Pulmonary artery endothelial cell (primary cell): Measurements from ENCODE around the gene METAP1D. TPM values are rescaled to one million over a fixed set of nuclear protein-coding genes. Genes with fewer than 3 reads are reported as not detected.
"Not testable (repeated sequence)": the region's sequence is repeated elsewhere in the genome, so short reads cannot be mapped to it uniquely, and the experiment has no call there.

ENCODE experiments used
- DNase-seq: peaks from one replicate; pipeline ENCODE4 v3.0.0-alpha.2; 2011; ENCODE audit warnings: low read depth, low spot score
- total RNA-seq: library from RNA; depleted of rRNA; stranded (reverse); fragments of >200 nt; gene quantifications from 2 replicates; pipeline ENCODE4 v1.2.3, GENCODE V29; 2014

The METAP1D gene
- total RNA-seq, 1 donor from 2014 or later = 4.1 TPM

- not testable (repeated sequence) for DNase-seq
Observed at GRCh38 chr2:171997031-171997430, 2.7 kb upstream of the METAP1D start.

- no peak for DNase-seq
Observed at GRCh38 chr2:171999161-171999560, 592 bp upstream of the METAP1D start.

- DNase-seq = no peak
Observed at GRCh38 chr2:172000696-172001361, 1.1 kb downstream of the METAP1D start.

- DNase-seq = no peak
Observed at GRCh38 chr2:172007372-172007771, 7.6 kb downstream of the METAP1D start.

GRCh38 chr2:172009823-172010222 lies 10.1 kb downstream of the METAP1D start:
- no peak for DNase-seq

- DNase-seq = no peak
Observed at GRCh38 chr2:172011812-172012575, 12.2 kb downstream of the METAP1D start.

GRCh38 chr2:172012677-172013391 lies 13.1 kb downstream of the METAP1D start:
- no peak for DNase-seq

GRCh38 chr2:172013396-172013795 lies 13.6 kb downstream of the METAP1D start:
- DNase-seq = no peak

GRCh38 chr2:172021074-172021931 lies 21.6 kb downstream of the METAP1D start:
- DNase-seq = no peak

GRCh38 chr2:172021955-172022354 lies 22.2 kb downstream of the METAP1D start:
- no peak for DNase-seq

GRCh38 chr2:172031536-172031935 lies 31.8 kb downstream of the METAP1D start:
- DNase-seq = no peak

- DNase-seq = no peak
Observed at GRCh38 chr2:172038121-172038520, 38.4 kb downstream of the METAP1D start.

GRCh38 chr2:172038604-172039003 lies 38.9 kb downstream of the METAP1D start:
- DNase-seq = no peak

GRCh38 chr2:172039011-172039704 lies 39.4 kb downstream of the METAP1D start:
- DNase-seq = no peak

- DNase-seq = no peak
Observed at GRCh38 chr2:172040311-172040710, 40.6 kb downstream of the METAP1D start.

GRCh38 chr2:172046080-172046678 lies 46.4 kb downstream of the METAP1D start:
- no peak for DNase-seq

GRCh38 chr2:172046866-172047565 lies 47.3 kb downstream of the METAP1D start:
- no peak for DNase-seq

- DNase-seq = no peak
Observed at GRCh38 chr2:172047566-172048507, 48.1 kb downstream of the METAP1D start.
